ENCODE data around the gene MUC22.

GRCh38 chr6:31009731-31010130 is 543 bp upstream of the MUC22 start:
- TF ChIP-seq CTCF (IDR thresholded peaks at IDR 0.05; ENCODE audit: insufficient read depth, low read length, poor library complexity, severe bottlenecking) (no peak), EZH2phosphoT487 (conservative IDR thresholded peaks at IDR 0.05; ENCODE audit: low read length) (no peak)
